IMR-90 (cell line): Measurements from ENCODE around the gene DNAH5. TPM values are rescaled to one million over a fixed set of nuclear protein-coding genes. Genes with fewer than 3 reads are reported as not detected.

Source experiments
- ATAC-seq: fragments of 200-7000 bp; cut with Tn5 transposase; 2 replicates; pipeline ENCODE4 v1.9.1; 2020; ENCODE audit warnings: low read depth, mild to moderate bottlenecking, moderate library complexity
- BruUV-seq: library from RNA; stranded (reverse); fragments of 400-500 nt; replicated peaks from 2 replicates; lab custom pipeline; 2021; lab: Mats Ljungman, UMichigan
- CTCF ChIA-PET: fragments of 300-600 bp; formaldehyde crosslinking; extraction: SDS; loops from one replicate; lab custom pipeline; 2021; ENCODE audit warnings: antibody characterized with exemption; lab: Yijun Ruan, JAX
- POLR2A ChIA-PET: fragments of 300-600 bp; sonication (Branson Sonifier 250); formaldehyde crosslinking; loops from one replicate; lab custom pipeline; 2022; ENCODE audit warnings: antibody characterized with exemption; ENCODE audit not compliant: unreplicated experiment; lab: Charles Lee
- DNase-seq: peaks from one replicate; pipeline ENCODE4 v3.0.0; 2013
- H2AFZ ChIP-seq: replicated peaks from 2 replicates; pipeline ENCODE3; 2013; ENCODE audit warnings: low read length, mild to moderate bottlenecking; ENCODE audit not compliant: poor library complexity
- H2AK5ac ChIP-seq: 2 replicates; pipeline ENCODE4 v1.6.1; 2013; ENCODE audit warnings: low read depth, low read length, inconsistent platforms
- H2AK9ac ChIP-seq: replicated peaks from 2 replicates; pipeline ENCODE3; 2013; ENCODE audit warnings: mild to moderate bottlenecking, low read depth, low read length, moderate library complexity; ENCODE audit not compliant: poor library complexity
- H2BK120ac ChIP-seq: 2 replicates; pipeline ENCODE4 v1.6.1; 2013; ENCODE audit warnings: low read depth, low read length, inconsistent platforms
- H2BK15ac ChIP-seq: 3 replicates; pipeline ENCODE4 v1.6.1; 2013; ENCODE audit warnings: low read depth, low read length, inconsistent platforms
- H2BK20ac ChIP-seq: 2 replicates; pipeline ENCODE4 v1.6.1; 2013; ENCODE audit warnings: low read depth, mild to moderate bottlenecking, inconsistent platforms, low read length, moderate library complexity
- H2BK5ac ChIP-seq: 2 replicates; pipeline ENCODE4 v1.6.1; 2013; ENCODE audit warnings: mild to moderate bottlenecking, low read depth, low read length, inconsistent platforms; ENCODE audit not compliant: poor library complexity, severe bottlenecking
- H3K14ac ChIP-seq: replicated peaks from 2 replicates; pipeline ENCODE4 v1.6.1; 2013; ENCODE audit warnings: low read depth, low read length, inconsistent platforms
- H3K18ac ChIP-seq: 2 replicates; pipeline ENCODE4 v1.6.1; 2013; ENCODE audit warnings: low read depth, low read length, control low read depth
- H3K23ac ChIP-seq: 2 replicates; pipeline ENCODE4 v1.6.1; 2013; ENCODE audit warnings: low read depth, low read length, inconsistent platforms
- H3K27ac ChIP-seq: 2 replicates; pipeline ENCODE4 v1.5.1; 2013; ENCODE audit warnings: mild to moderate bottlenecking, control low read depth, low read length; ENCODE audit not compliant: insufficient read depth
- H3K27me3 ChIP-seq: 2 replicates; pipeline ENCODE4 v1.6.1; 2013; ENCODE audit warnings: low read length; ENCODE audit not compliant: control insufficient read depth, insufficient read depth
- H3K36me3 ChIP-seq: 2 replicates; pipeline ENCODE4 v1.6.1; 2013; ENCODE audit warnings: low read length, mixed read lengths; ENCODE audit not compliant: control insufficient read depth, insufficient read depth
- H3K4ac ChIP-seq: 2 replicates; pipeline ENCODE4 v1.6.1; 2013; ENCODE audit warnings: low read depth, low read length, inconsistent platforms
- H3K4me1 ChIP-seq: 2 replicates; pipeline ENCODE4 v1.6.1; 2013; ENCODE audit warnings: low read length, mixed read lengths; ENCODE audit not compliant: control insufficient read depth, insufficient read depth
- H3K4me2 ChIP-seq: 2 replicates; pipeline ENCODE4 v1.6.1; 2013; ENCODE audit warnings: low read depth, mild to moderate bottlenecking, control low read depth, low read length, moderate library complexity
- H3K4me3 ChIP-seq: 2 replicates; pipeline ENCODE4 v1.5.1; 2013; ENCODE audit warnings: low read depth, mild to moderate bottlenecking, control low read depth, low read length, moderate library complexity; ENCODE audit not compliant: insufficient read depth
- H3K56ac ChIP-seq: 2 replicates; pipeline ENCODE4 v1.6.1; 2013; ENCODE audit warnings: low read length, inconsistent platforms; ENCODE audit not compliant: insufficient read depth; ENCODE audit errors: extremely low read depth
- H3K79me1 ChIP-seq, 2 experiments: 2 replicates each; pipeline ENCODE4 v1.6.1; 2013; ENCODE audit warnings: low read length in 2 of 2, inconsistent platforms in 1 of 2, low read depth in 1 of 2
- H3K9ac ChIP-seq: 2 replicates; pipeline ENCODE4 v1.6.1; 2013; ENCODE audit warnings: low read depth, low read length, control low read depth
- H3K9me1 ChIP-seq: 2 replicates; pipeline ENCODE4 v1.6.1; 2013; ENCODE audit warnings: low read length, inconsistent platforms; ENCODE audit not compliant: insufficient read depth
- H3K9me3 ChIP-seq: 2 replicates; pipeline ENCODE4 v1.6.1; 2013; ENCODE audit warnings: low read length; ENCODE audit not compliant: control insufficient read depth, insufficient read depth
- H4K20me1 ChIP-seq: 2 replicates; pipeline ENCODE4 v1.6.1; 2013; ENCODE audit warnings: low read length, inconsistent platforms; ENCODE audit not compliant: insufficient read depth
- H4K5ac ChIP-seq: 2 replicates; pipeline ENCODE4 v1.6.1; 2013; ENCODE audit warnings: mild to moderate bottlenecking, low read depth, low read length, control low read depth
- H4K8ac ChIP-seq, 2 experiments: 2 replicates each; pipeline ENCODE4 v1.6.1; 2013; ENCODE audit warnings: low read depth in 2 of 2, low read length in 2 of 2, control low read depth in 1 of 2, inconsistent platforms in 1 of 2
- H4K91ac ChIP-seq: 2 replicates; pipeline ENCODE4 v1.6.1; 2013; ENCODE audit warnings: low read depth, low read length, inconsistent platforms; ENCODE audit not compliant: insufficient read depth
- BHLHE40 ChIP-seq: fragments of 150-350 bp; IDR thresholded peaks from 2 replicates; pipeline ENCODE4 v1.6.1; 2016; ENCODE audit warnings: mild to moderate bottlenecking, low read depth, low read length
- CEBPB ChIP-seq: IDR thresholded peaks from 2 replicates; pipeline ENCODE4 v1.6.1; 2012; ENCODE audit warnings: low read depth, low read length, improper control_type of control experiment
- CHD1 ChIP-seq: IDR thresholded peaks from 2 replicates; pipeline ENCODE4 v1.6.1; 2012; ENCODE audit warnings: low read depth, low read length, improper control_type of control experiment
- FOS ChIP-seq: fragments of 150-350 bp; IDR thresholded peaks from 2 replicates; pipeline ENCODE4 v1.6.1; 2016; ENCODE audit warnings: low read depth, low read length
- MAFK ChIP-seq: IDR thresholded peaks from 2 replicates; pipeline ENCODE4 v1.6.1; 2012; ENCODE audit warnings: low read depth, low read length, improper control_type of control experiment
- MAZ ChIP-seq: IDR thresholded peaks from 2 replicates; pipeline ENCODE4 v1.6.1; 2012; ENCODE audit warnings: low read depth, mild to moderate bottlenecking, low read length, improper control_type of control experiment, moderate library complexity, borderline replicate concordance
- MXI1 ChIP-seq: IDR thresholded peaks from 2 replicates; pipeline ENCODE4 v1.6.1; 2012; ENCODE audit warnings: low read depth, mild to moderate bottlenecking, low read length, moderate library complexity, borderline replicate concordance
- NFE2L2 ChIP-seq: fragments of 150-350 bp; IDR thresholded peaks from 2 replicates; pipeline ENCODE4 v1.6.1; 2016; ENCODE audit warnings: low read depth, mild to moderate bottlenecking, low read length
- POLR2A ChIP-seq: IDR thresholded peaks from 2 replicates; pipeline ENCODE4 v1.6.1; 2012; ENCODE audit warnings: mild to moderate bottlenecking, low read depth, low read length
- RAD21 ChIP-seq: IDR thresholded peaks from 2 replicates; pipeline ENCODE4 v1.6.1; 2012; ENCODE audit warnings: low read length, improper control_type of control experiment
- RCOR1 ChIP-seq: IDR thresholded peaks from 2 replicates; pipeline ENCODE4 v1.6.1; 2012; ENCODE audit warnings: mild to moderate bottlenecking, low read length, improper control_type of control experiment; ENCODE audit not compliant: insufficient replicate concordance
- RFX5 ChIP-seq: IDR thresholded peaks from 2 replicates; pipeline ENCODE4 v1.8.0; 2012; ENCODE audit warnings: low read depth, mild to moderate bottlenecking, low read length, moderate library complexity
- SMC3 ChIP-seq: fragments of 150-350 bp; IDR thresholded peaks from 2 replicates; pipeline ENCODE4 v1.6.1; 2016; ENCODE audit warnings: low read depth, mild to moderate bottlenecking, antibody characterized with exemption, low read length, moderate library complexity
- WGBS, 2 experiments: methylation state at CpG; one replicate each; pipeline versions ENCODE4 v1.1.5 to v1.1.7; 2013; ENCODE audit warnings: missing lambda C conversion rate in 2 of 2; ENCODE audit not compliant: insufficient read length in 1 of 2; ENCODE audit errors: extremely low coverage in 2 of 2; 5-methylcytosine and 5-hydroxymethylcytosine counted together
- dilution Hi-C: fragments of 300-500 bp; cut with HindIII; formaldehyde crosslinking; loops from one replicate; pipeline ENCODE4 v1.14.3; 2018; ENCODE audit warnings: low sequenced_read_pairs; ENCODE audit not compliant: unreplicated experiment
- in situ Hi-C: fragments of 300-500 bp; cut with MboI; formaldehyde crosslinking; loops from 3 replicates; pipeline ENCODE4 v1.14.3; 2019; ENCODE audit warnings: low sequenced_read_pairs, inconsistent platforms, mixed read lengths
- intact Hi-C: fragments of 100-400 bp; cut with micrococcal nuclease; formaldehyde crosslinking; loops from 2 replicates; pipeline ENCODE4 v1.10.0; 2022
- polyA plus RNA-seq, 3 experiments: library from polyadenylated mRNA; depleted of rRNA; stranded (reverse); fragments of >200 nt; gene quantifications; 2 replicates each; pipeline ENCODE4 v1.2.3, GENCODE V29; 2012; ENCODE audit warnings: low replicate concordance in 1 of 3
- total RNA-seq: library from RNA; depleted of rRNA; stranded (reverse); fragments of >200 nt; gene quantifications from 2 replicates; pipeline ENCODE4 v1.2.3, GENCODE V29; 2012
- TF ChIP-seq, protein P1 (sequence below): fragments of 150-350 bp; IDR thresholded peaks from 2 replicates; pipeline ENCODE4 v1.6.1; 2016; ENCODE audit warnings: low read depth, mild to moderate bottlenecking, low read length, moderate library complexity, borderline replicate concordance
- TF ChIP-seq, protein P2 (sequence below): conservative IDR thresholded peaks from 2 replicates; pipeline ENCODE4 v1.5.1; 2012; ENCODE audit warnings: mild to moderate bottlenecking, low read depth, low read length, improper control_type of control experiment
- TF ChIP-seq, protein P3 (sequence below): fragments of 150-350 bp; IDR thresholded peaks from 2 replicates; pipeline ENCODE4 v1.6.1; 2017; ENCODE audit warnings: mild to moderate bottlenecking, antibody characterized with exemption, low read length, low read depth

Gene DNAH5
- total and polyA plus RNA-seq, 2 of the 4 experiments (the other 2 are of a cell fraction): 1.9 to 4.3 TPM

DNA sequence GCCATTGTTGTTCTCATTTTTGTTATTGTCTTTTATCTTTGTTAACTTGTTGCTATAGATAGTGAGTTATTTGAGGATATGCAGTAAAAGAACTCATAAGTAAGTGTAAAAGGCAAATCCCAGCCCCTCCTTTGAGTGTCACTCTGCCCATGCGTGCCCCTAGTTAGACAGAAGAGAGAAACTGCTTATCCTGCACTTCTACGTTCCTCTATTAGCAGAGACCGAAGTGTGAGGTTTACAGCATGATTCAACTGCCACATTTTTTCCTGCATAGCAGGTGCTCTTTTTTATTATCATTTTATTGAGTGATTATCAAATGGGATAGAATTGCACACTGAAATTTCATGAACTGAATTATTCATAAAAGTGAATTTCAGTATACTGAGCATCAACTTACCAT, 12.0 kb upstream of the DNAH5 start:
- Histone ChIP-seq H2AK9ac (no peak overlapping the region), H3K9me1 (peaks cover 12% of the 10 kb centered on the region), H3K27me3 (no peaks in the 10 kb centered on the region), H3K18ac (no peak overlapping the region), H3K4me1 (peaks cover 4% of the 10 kb centered on the region), H3K36me3 (peaks cover 4% of the 10 kb centered on the region), H3K4ac (no peak overlapping the region), H4K20me1 (no peaks in the 10 kb centered on the region), H3K4me3 (no peak overlapping the region), H2AK5ac (no peak overlapping the region; the same call in 1 of the 2 replicates), H4K91ac (peak overlapping the region; percentile 32; the same call in 1 of the 2 replicates), H3K27ac (no peak overlapping the region), H3K56ac (no peak overlapping the region), H3K79me1 (peaks cover 0 to 15% of the 10 kb centered on the region in 2 experiments; a peak in 2 of 4 replicates), H3K9ac (no peak overlapping the region), H2BK15ac (peak overlapping the region; percentile 64; the same call in 1 of the 3 replicates), H2BK20ac (peak overlapping the region; percentile 65; the same call in 1 of the 2 replicates), H3K9me3 (no peaks in the 10 kb centered on the region), H3K23ac (no peak overlapping the region), H3K4me2 (no peak overlapping the region), H4K8ac (peak overlapping the region in 1 of 2 experiments; percentile 28; a peak in 2 of 4 replicates), H2BK5ac (no peak overlapping the region), H3K14ac (peak overlapping the region; percentile 35; the same call in 1 of the 2 replicates), H2BK120ac (peak overlapping the region; percentile 56; the same call in 1 of the 2 replicates), H4K5ac (no peak overlapping the region), H2AFZ (no peak overlapping the region)
- CTCF ChIA-PET: interaction anchor here (0.8 to 1.4 kb wide), 6 partner anchors 10 to 317 kb away, joined by 3 to 4 read pairs (median 3); no protein-coding TSS in a partner anchor
- in situ Hi-C loops: no loop called here
- DNase-seq: no peak
- WGBS, 2 experiments: no CpG with 5 or more reads among the region's 3 CpGs
- intact Hi-C loops: loop anchor here (2.0 to 10.0 kb wide), 5 partner anchors 126 to 706 kb away; no protein-coding TSS in a partner anchor
- BruUV-seq: no TSS peak
- TF ChIP-seq RCOR1 (no peak), BHLHE40 (no peak), MAZ (no peak), CEBPB (no peak), POLR2A (no peak), CHD1 (no peak), RFX5 (no peak), MAFK (no peak), SMC3 (no peak), MXI1 (no peak), NFE2L2 (no peak), RAD21 (no peak), FOS (no peak)
- TF ChIP-seq, protein P1, sequence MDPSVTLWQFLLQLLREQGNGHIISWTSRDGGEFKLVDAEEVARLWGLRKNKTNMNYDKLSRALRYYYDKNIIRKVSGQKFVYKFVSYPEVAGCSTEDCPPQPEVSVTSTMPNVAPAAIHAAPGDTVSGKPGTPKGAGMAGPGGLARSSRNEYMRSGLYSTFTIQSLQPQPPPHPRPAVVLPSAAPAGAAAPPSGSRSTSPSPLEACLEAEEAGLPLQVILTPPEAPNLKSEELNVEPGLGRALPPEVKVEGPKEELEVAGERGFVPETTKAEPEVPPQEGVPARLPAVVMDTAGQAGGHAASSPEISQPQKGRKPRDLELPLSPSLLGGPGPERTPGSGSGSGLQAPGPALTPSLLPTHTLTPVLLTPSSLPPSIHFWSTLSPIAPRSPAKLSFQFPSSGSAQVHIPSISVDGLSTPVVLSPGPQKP: no peak
- TF ChIP-seq, protein P2, sequence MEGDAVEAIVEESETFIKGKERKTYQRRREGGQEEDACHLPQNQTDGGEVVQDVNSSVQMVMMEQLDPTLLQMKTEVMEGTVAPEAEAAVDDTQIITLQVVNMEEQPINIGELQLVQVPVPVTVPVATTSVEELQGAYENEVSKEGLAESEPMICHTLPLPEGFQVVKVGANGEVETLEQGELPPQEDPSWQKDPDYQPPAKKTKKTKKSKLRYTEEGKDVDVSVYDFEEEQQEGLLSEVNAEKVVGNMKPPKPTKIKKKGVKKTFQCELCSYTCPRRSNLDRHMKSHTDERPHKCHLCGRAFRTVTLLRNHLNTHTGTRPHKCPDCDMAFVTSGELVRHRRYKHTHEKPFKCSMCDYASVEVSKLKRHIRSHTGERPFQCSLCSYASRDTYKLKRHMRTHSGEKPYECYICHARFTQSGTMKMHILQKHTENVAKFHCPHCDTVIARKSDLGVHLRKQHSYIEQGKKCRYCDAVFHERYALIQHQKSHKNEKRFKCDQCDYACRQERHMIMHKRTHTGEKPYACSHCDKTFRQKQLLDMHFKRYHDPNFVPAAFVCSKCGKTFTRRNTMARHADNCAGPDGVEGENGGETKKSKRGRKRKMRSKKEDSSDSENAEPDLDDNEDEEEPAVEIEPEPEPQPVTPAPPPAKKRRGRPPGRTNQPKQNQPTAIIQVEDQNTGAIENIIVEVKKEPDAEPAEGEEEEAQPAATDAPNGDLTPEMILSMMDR: no peak
- TF ChIP-seq, protein P3, sequence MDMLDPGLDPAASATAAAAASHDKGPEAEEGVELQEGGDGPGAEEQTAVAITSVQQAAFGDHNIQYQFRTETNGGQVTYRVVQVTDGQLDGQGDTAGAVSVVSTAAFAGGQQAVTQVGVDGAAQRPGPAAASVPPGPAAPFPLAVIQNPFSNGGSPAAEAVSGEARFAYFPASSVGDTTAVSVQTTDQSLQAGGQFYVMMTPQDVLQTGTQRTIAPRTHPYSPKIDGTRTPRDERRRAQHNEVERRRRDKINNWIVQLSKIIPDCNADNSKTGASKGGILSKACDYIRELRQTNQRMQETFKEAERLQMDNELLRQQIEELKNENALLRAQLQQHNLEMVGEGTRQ: no peak
- dilution Hi-C loops: no loop called here
- ATAC-seq: no peak
- POLR2A ChIA-PET: no interaction called here
